H1 (cell line): ENCODE data around the gene CDK5R2. TPM values are rescaled to one million over a fixed set of nuclear protein-coding genes. Genes with fewer than 3 reads are reported as not detected.

Experiments
- ASH2L ChIP-seq: fragments of 200-600, 300-600 bp; sonication (generic); IDR thresholded peaks from one replicate; pipeline ENCODE4 v1.7.1; 2017; ENCODE audit warnings: low read length
- CREB1 ChIP-seq: IDR thresholded peaks from 2 replicates; pipeline ENCODE4 v1.6.1; 2012; ENCODE audit warnings: inconsistent platforms
- HDAC6 ChIP-seq: IDR thresholded peaks from one replicate; pipeline ENCODE4 v1.7.1; 2012; ENCODE audit warnings: low read depth, mild to moderate bottlenecking, inconsistent platforms, low read length, moderate library complexity
- POLR2A ChIP-seq, 2 experiments: IDR thresholded peaks; 1 replicate in 1 of 2; 2 replicates in 1 of 2; pipeline ENCODE4 v1.6.1; 2011; ENCODE audit warnings: low read depth in 2 of 2, low read length in 2 of 2, mild to moderate bottlenecking in 2 of 2; ENCODE audit errors: control extremely low read depth in 1 of 2
- RNF2 ChIP-seq: fragments of 200-900, 300-1000 bp; sonication (generic); IDR thresholded peaks from 2 replicates; pipeline ENCODE4 v1.7.1; 2016; ENCODE audit warnings: borderline replicate concordance, low read depth, mild to moderate bottlenecking, antibody characterized with exemption, low read length; ENCODE audit not compliant: poor library complexity, severe bottlenecking; ENCODE audit errors: missing control alignments
- SIX5 ChIP-seq: IDR thresholded peaks from 2 replicates; pipeline ENCODE4 v1.6.1; 2011; ENCODE audit warnings: mild to moderate bottlenecking, low read depth, low read length
- SP1 ChIP-seq: IDR thresholded peaks from 2 replicates; pipeline ENCODE4 v1.6.1; 2011; ENCODE audit warnings: low read depth, low read length
- polyA plus RNA-seq, 7 experiments: library from polyadenylated mRNA; depleted of rRNA in 3 of 7; stranded (reverse) in 5 of 7; unstranded in 2 of 7; fragments of >200 nt in 5 of 7; fragments of 200-250 nt in 2 of 7; gene quantifications; 1 replicate in 5 of 7; 2 replicates in 1 of 7; 4 replicates in 1 of 7; pipeline versions ENCODE4 v1.2.1 to v1.2.3, GENCODE V29; 2011 to 2013; ENCODE audit warnings: missing spikeins in 2 of 7, mixed read lengths in 2 of 7
- total RNA-seq: library from RNA; stranded (reverse); fragmentation: NEBNext Ultra II Directional; extraction: Animal tissue kit (Norgen Biotek cat#: 25700); gene quantifications from 2 replicates; pipeline ENCODE4 v1.2.1, GENCODE V29; 2021

CDK5R2 gene
- total and polyA plus RNA-seq, 2 of the 8 experiments (the other 6 are each of a cell fraction or from before 2014, with no cell fraction given) = 0.14 TPM; not detected in 1

- no peak for TF ChIP-seq ASH2L
- TF ChIP-seq SP1 = no peak
- TF ChIP-seq SIX5 = no peak
- TF ChIP-seq RNF2 = no peak
- no peak for TF ChIP-seq CREB1
- TF ChIP-seq HDAC6 = no peak
- TF ChIP-seq POLR2A (IDR thresholded peaks at IDR 0.05; ENCODE audit: control extremely low read depth in 1 of 2, low read depth in 2 of 2, low read length in 2 of 2) = no peak
Observed at GRCh38 chr2:218946621-218947020, 12.8 kb upstream of the CDK5R2 start (continued).
